Activated naive CD8-positive, alpha-beta T cell treated with anti-CD3 and anti-CD28 coated beads, Interleukin-2, amount 50 U/mL, for 24 hours (primary cell): ENCODE measurements around the gene ADAMTS6.

Source experiments
- ATAC-seq: fragments of 150-1000 bp; cut with Tn5 transposase; one replicate; pipeline ENCODE4 v1.10.0; 2021
- DNase-seq: peaks from one replicate; pipeline ENCODE4 v3.0.0; 2021
- H3K27ac Mint-ChIP-seq: one replicate; pipeline ENCODE4 v1.8.0; 2021; ENCODE audit warnings: mild to moderate bottlenecking, mixed read lengths
- H3K27me3 Mint-ChIP-seq: one replicate; pipeline ENCODE4 v1.8.0; 2021; ENCODE audit warnings: mixed read lengths
- H3K36me3 Mint-ChIP-seq: one replicate; pipeline ENCODE4 v1.8.0; 2021; ENCODE audit warnings: low read depth, mixed read lengths
- H3K4me1 Mint-ChIP-seq: one replicate; pipeline ENCODE4 v1.8.0; 2021; ENCODE audit warnings: mixed read lengths
- H3K4me3 Mint-ChIP-seq: one replicate; pipeline ENCODE4 v1.8.0; 2021; ENCODE audit warnings: mild to moderate bottlenecking, moderate library complexity, mixed read lengths
- H3K9me3 Mint-ChIP-seq: one replicate; pipeline ENCODE4 v1.8.0; 2021; ENCODE audit warnings: mixed read lengths

ADAMTS6 gene

GRCh38 chr5:65102371-65102975, 379.2 kb downstream of the ADAMTS6 start:
- DNase-seq (no peak), ATAC-seq (no peak)
- peak overlapping the region; percentile 70 for H3K4me3 Mint-ChIP-seq
- H3K4me1 Mint-ChIP-seq = peaks cover 41% of the 10 kb centered on the region
- H3K27ac Mint-ChIP-seq = peak overlapping the region; percentile 84
- no peaks in the 10 kb centered on the region for H3K36me3 Mint-ChIP-seq
- H3K27me3 Mint-ChIP-seq = no peaks in the 10 kb centered on the region
- H3K9me3 Mint-ChIP-seq = no peaks in the 10 kb centered on the region

GRCh38 chr5:65101632-65102100, 380.1 kb downstream of the ADAMTS6 start:
- DNase-seq (no peak), ATAC-seq (no peak)
- Mint-ChIP-seq H3K4me3 (no peak overlapping the region), H3K36me3 (no peaks in the 10 kb centered on the region), H3K27ac (no peak overlapping the region), H3K9me3 (no peaks in the 10 kb centered on the region), H3K4me1 (peaks cover 41% of the 10 kb centered on the region), H3K27me3 (no peaks in the 10 kb centered on the region)

- peaks cover 39% of the 10 kb centered on the region for H3K4me1 Mint-ChIP-seq
- ATAC-seq (peak; percentile 33), DNase-seq (peak; percentile 36)
- H3K27me3 Mint-ChIP-seq = no peaks in the 10 kb centered on the region
- no peaks in the 10 kb centered on the region for H3K36me3 Mint-ChIP-seq
- H3K27ac Mint-ChIP-seq = no peak overlapping the region
- no peaks in the 10 kb centered on the region for H3K9me3 Mint-ChIP-seq
- no peak overlapping the region for H3K4me3 Mint-ChIP-seq
Measured at GRCh38 chr5:65100911-65101631, 380.6 kb downstream of the ADAMTS6 start.
